Mesothelial cell of epicardium (in vitro differentiated cells): Measurements from ENCODE around the gene TTLL6. TPM values are rescaled to one million over a fixed set of nuclear protein-coding genes. Genes with fewer than 3 reads are reported as not detected.
A peak's percentile ranks its signal among the peaks of the same experiment; 100 is the strongest.

ENCODE experiments used
- DNase-seq, 2 experiments: peaks; one replicate each; pipeline ENCODE4 v3.0.0; 2021; ENCODE audit warnings: low spot score in 2 of 2; ENCODE audit not compliant: unreplicated experiment in 2 of 2
- H3K27ac Mint-ChIP-seq: 2 replicates; pipeline ENCODE4 v1.8.0; 2021; ENCODE audit warnings: mixed read lengths
- H3K27me3 Mint-ChIP-seq: 2 replicates; pipeline ENCODE4 v1.8.0; 2021; ENCODE audit warnings: low read depth, mixed read lengths
- H3K36me3 Mint-ChIP-seq: 2 replicates; pipeline ENCODE4 v1.8.0; 2021; ENCODE audit warnings: mixed read lengths
- H3K4me1 Mint-ChIP-seq: 2 replicates; pipeline ENCODE4 v1.8.0; 2021; ENCODE audit warnings: mixed read lengths
- H3K4me3 Mint-ChIP-seq: 2 replicates; pipeline ENCODE4 v1.8.0; 2021; ENCODE audit warnings: mild to moderate bottlenecking, moderate library complexity, mixed read lengths
- H3K9me3 Mint-ChIP-seq: 2 replicates; pipeline ENCODE4 v1.8.0; 2021; ENCODE audit warnings: mixed read lengths
- CTCF ChIP-seq: fragments of 200-600 bp; sonication (generic); IDR thresholded peaks from one replicate; pipeline ENCODE4 v1.5.0; 2021; ENCODE audit warnings: antibody characterized with exemption; ENCODE audit not compliant: unreplicated experiment
- total RNA-seq: library from RNA; stranded (reverse); gene quantifications from 3 replicates; pipeline ENCODE4 v1.2.1, GENCODE V29; 2021

The TTLL6 gene
- total RNA-seq, 1 donor from 2014 or later = not detected

- H3K27me3 Mint-ChIP-seq = peaks cover 49% of the 10 kb centered on the region
- peaks cover 11% of the 10 kb centered on the region for H3K4me1 Mint-ChIP-seq
- no peak overlapping the region for H3K4me3 Mint-ChIP-seq
- H3K36me3 Mint-ChIP-seq = no peaks in the 10 kb centered on the region
- no peaks in the 10 kb centered on the region for H3K9me3 Mint-ChIP-seq
- DNase-seq = no peak
- H3K27ac Mint-ChIP-seq = no peak overlapping the region
- no peak for TF ChIP-seq CTCF
These were observed 2.4 kb upstream of the TTLL6 start for GRCh38 chr17:48819466-48819865.

DNA sequence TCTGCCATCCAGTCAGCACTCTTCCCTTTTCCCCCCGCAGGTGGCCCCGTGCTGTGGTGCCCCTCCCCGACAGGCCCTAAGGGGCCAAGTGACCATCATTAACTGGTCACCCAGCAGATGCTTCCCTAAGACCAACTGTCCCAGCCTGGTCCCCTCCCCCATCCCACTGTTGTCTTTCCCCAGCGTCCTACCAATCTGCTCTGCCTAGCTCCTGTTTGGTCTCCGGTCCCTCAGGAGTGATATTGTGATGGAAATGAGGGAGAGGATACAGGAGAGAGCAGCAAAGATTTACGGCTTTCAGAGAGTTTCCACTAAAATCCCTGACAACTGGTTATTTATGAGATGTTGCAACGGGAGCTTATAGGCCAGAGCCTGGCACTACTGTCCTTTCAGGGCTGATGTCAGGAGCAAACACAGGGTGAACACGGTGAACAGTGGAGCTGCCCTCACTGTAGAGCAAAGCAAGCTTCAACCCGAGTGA, 1.4 kb upstream of the TTLL6 start:
- Mint-ChIP-seq H3K4me3 (peak overlapping the region; percentile 36), H3K27me3 (peaks cover 60% of the 10 kb centered on the region), H3K27ac (no peak overlapping the region)

GRCh38 chr17:48816438-48816773, 623 bp downstream of the TTLL6 start:
- Mint-ChIP-seq H3K36me3 (no peaks in the 10 kb centered on the region), H3K4me3 (peak overlapping the region; percentile 69), H3K27me3 (peaks cover 71% of the 10 kb centered on the region), H3K4me1 (peaks cover 7% of the 10 kb centered on the region), H3K9me3 (no peaks in the 10 kb centered on the region), H3K27ac (no peak overlapping the region)
- TF ChIP-seq CTCF = no peak
- no peak for DNase-seq

More for the DNA sequence above, 1.4 kb upstream of the TTLL6 start:
- no peaks in the 10 kb centered on the region for H3K9me3 Mint-ChIP-seq
- no peak for TF ChIP-seq CTCF
- no peaks in the 10 kb centered on the region for H3K36me3 Mint-ChIP-seq
- no peak for DNase-seq
- H3K4me1 Mint-ChIP-seq = peaks cover 10% of the 10 kb centered on the region

GRCh38 chr17:48815311-48815710, 1.7 kb downstream of the TTLL6 start:
- Mint-ChIP-seq H3K27me3 (peaks cover 70% of the 10 kb centered on the region), H3K4me1 (peaks cover 7% of the 10 kb centered on the region), H3K4me3 (no peak overlapping the region)

GRCh38 chr17:48814504-48814903, 2.5 kb downstream of the TTLL6 start:
- Mint-ChIP-seq H3K4me3 (no peak overlapping the region), H3K36me3 (no peaks in the 10 kb centered on the region), H3K4me1 (peaks cover 7% of the 10 kb centered on the region), H3K9me3 (no peaks in the 10 kb centered on the region), H3K27me3 (peaks cover 68% of the 10 kb centered on the region), H3K27ac (no peak overlapping the region)
- peak; percentile 58 for TF ChIP-seq CTCF
- no peak for DNase-seq

More at GRCh38 chr17:48815311-48815710, 1.7 kb downstream of the TTLL6 start:
- Mint-ChIP-seq H3K9me3 (no peaks in the 10 kb centered on the region), H3K27ac (no peak overlapping the region), H3K36me3 (no peaks in the 10 kb centered on the region)
- TF ChIP-seq CTCF = no peak
- no peak for DNase-seq

DNA sequence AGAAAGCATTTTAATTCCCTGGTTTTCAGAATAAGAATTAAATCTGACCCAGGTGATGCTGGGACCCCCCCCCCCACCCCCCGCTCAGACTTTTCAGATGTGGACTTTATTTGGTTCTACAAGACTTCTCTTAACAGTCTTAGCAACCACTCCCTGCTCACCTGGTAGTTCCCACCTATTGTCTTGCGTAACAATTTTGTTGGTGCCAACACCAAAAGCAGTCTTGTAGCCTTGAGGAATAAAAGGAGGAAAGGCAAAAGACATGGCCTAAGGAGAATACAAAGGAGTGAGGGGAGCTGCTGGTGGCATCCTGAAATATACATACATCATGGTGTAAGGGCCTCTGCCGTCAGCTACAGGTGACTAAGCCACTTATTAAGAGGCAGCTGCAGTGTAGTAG, 5.0 kb downstream of the TTLL6 start:
- peaks cover 54% of the 10 kb centered on the region for H3K27me3 Mint-ChIP-seq
- H3K4me3 Mint-ChIP-seq = no peak overlapping the region
- peaks cover 4% of the 10 kb centered on the region for H3K4me1 Mint-ChIP-seq
- no peak overlapping the region for H3K27ac Mint-ChIP-seq
- DNase-seq = no peak
- no peaks in the 10 kb centered on the region for H3K9me3 Mint-ChIP-seq
- no peak for TF ChIP-seq CTCF
- H3K36me3 Mint-ChIP-seq = no peaks in the 10 kb centered on the region
